ENCODE data around the gene SPANXN4. TPM values are rescaled to one million over a fixed set of nuclear protein-coding genes. Genes with fewer than 3 reads are reported as not detected.

The SPANXN4 gene
- not detected for polyA plus RNA-seq
- long read RNA-seq, donor 1 = 0 reads
- long read RNA-seq, donor 2 = 0 reads
- long read RNA-seq, donor 3 = 0 reads
- long read RNA-seq, donor 4 = 0 reads
- long read RNA-seq, donor 5 = 0 reads
- long read RNA-seq, donor 6 = 0 reads
- long read RNA-seq, donor 7 = 0 reads
- long read RNA-seq, donor 8 = 0 reads
- long read RNA-seq, donor 9 = 0 reads
- long read RNA-seq, donor 10 = 0 reads

- Histone ChIP-seq H3K4me1 (ENCODE audit: control insufficient read depth in 3 of 3, insufficient read depth in 2 of 3, low read depth in 1 of 3, low read length in 2 of 3) (no peaks in the 10 kb centered on the region), H3K27me3 (ENCODE audit: control insufficient read depth in 3 of 3, insufficient read depth in 3 of 3, low read length in 3 of 3) (no peaks in the 10 kb centered on the region), H3K36me3 (ENCODE audit: control insufficient read depth in 3 of 3, insufficient read depth in 2 of 3, low read depth in 1 of 3, low read length in 3 of 3) (no peaks in the 10 kb centered on the region), H3K9me3 (ENCODE audit: control insufficient read depth in 2 of 2, insufficient read depth in 1 of 2, low read depth in 1 of 2, low read length in 1 of 2) (no peaks in the 10 kb centered on the region), H3K27ac (ENCODE audit: low read depth in 1 of 3, low read length in 2 of 3) (no peak within 1 kb of the TSS), H3K4me3 (ENCODE audit: low read depth in 1 of 3, low read length in 3 of 3) (no peak within 1 kb of the TSS)
- DNase-seq (no peak), FAIRE-seq (no peak)
- WGBS, 3 donors = 71 to 83% (median 83%) methylated on average over 2 of the region's 2 CpGs
Observed at GRCh38 chrX:143025628-143026027, at the start of gene SPANXN4. Gene SPANXN4 (plus strand): TSS chrX:143025928. CDS start chrX:143026015, 87 bp downstream.

GRCh38 chrX:142977128-142977914, 48.4 kb upstream of the SPANXN4 start:
- H3K36me3 ChIP-seq (ENCODE audit: control insufficient read depth in 3 of 3, insufficient read depth in 2 of 3, low read depth in 1 of 3, low read length in 3 of 3) = no peaks in the 10 kb centered on the region
- H3K4me1 ChIP-seq (ENCODE audit: control insufficient read depth in 3 of 3, insufficient read depth in 2 of 3, low read depth in 1 of 3, low read length in 2 of 3) = no peaks in the 10 kb centered on the region
- WGBS, 3 donors = 57 to 76% (median 69%) methylated on average over 6 of the region's 6 CpGs
- H3K9me3 ChIP-seq (ENCODE audit: control insufficient read depth in 2 of 2, insufficient read depth in 1 of 2, low read depth in 1 of 2, low read length in 1 of 2) = no peaks in the 10 kb centered on the region
- H3K27ac ChIP-seq (ENCODE audit: low read depth in 1 of 3, low read length in 2 of 3) = no peak overlapping the region
- no peak for FAIRE-seq
- DNase-seq = no peak
- H3K27me3 ChIP-seq (ENCODE audit: control insufficient read depth in 3 of 3, insufficient read depth in 3 of 3, low read length in 3 of 3) = no peaks in the 10 kb centered on the region
- H3K4me3 ChIP-seq (ENCODE audit: low read depth in 1 of 3, low read length in 3 of 3) = no peak overlapping the region

GRCh38 chrX:142978130-142978684, 47.5 kb upstream of the SPANXN4 start:
- no peaks in the 10 kb centered on the region for H3K36me3 ChIP-seq (ENCODE audit: control insufficient read depth in 3 of 3, insufficient read depth in 2 of 3, low read depth in 1 of 3, low read length in 3 of 3)
- H3K4me1 ChIP-seq (ENCODE audit: control insufficient read depth in 3 of 3, insufficient read depth in 2 of 3, low read depth in 1 of 3, low read length in 2 of 3) = no peaks in the 10 kb centered on the region
- H3K4me3 ChIP-seq (ENCODE audit: low read depth in 1 of 3, low read length in 3 of 3) = no peak overlapping the region
- no peak for FAIRE-seq
- no peaks in the 10 kb centered on the region for H3K27me3 ChIP-seq (ENCODE audit: control insufficient read depth in 3 of 3, insufficient read depth in 3 of 3, low read length in 3 of 3)
- no peak for DNase-seq
- 41 to 63% (median 45%) methylated on average over 4 of the region's 4 CpGs for WGBS, 3 donors
- no peaks in the 10 kb centered on the region for H3K9me3 ChIP-seq (ENCODE audit: control insufficient read depth in 2 of 2, insufficient read depth in 1 of 2, low read depth in 1 of 2, low read length in 1 of 2)
- H3K27ac ChIP-seq (ENCODE audit: low read depth in 1 of 3, low read length in 2 of 3) = no peak overlapping the region

- Histone ChIP-seq H3K9me3 (ENCODE audit: control insufficient read depth in 2 of 2, insufficient read depth in 1 of 2, low read depth in 1 of 2, low read length in 1 of 2) (no peaks in the 10 kb centered on the region), H3K4me3 (ENCODE audit: low read depth in 1 of 3, low read length in 3 of 3) (no peak overlapping the region), H3K4me1 (ENCODE audit: control insufficient read depth in 3 of 3, insufficient read depth in 2 of 3, low read depth in 1 of 3, low read length in 2 of 3) (no peaks in the 10 kb centered on the region), H3K27ac (ENCODE audit: low read depth in 1 of 3, low read length in 2 of 3) (no peak overlapping the region), H3K27me3 (ENCODE audit: control insufficient read depth in 3 of 3, insufficient read depth in 3 of 3, low read length in 3 of 3) (no peaks in the 10 kb centered on the region), H3K36me3 (ENCODE audit: control insufficient read depth in 3 of 3, insufficient read depth in 2 of 3, low read depth in 1 of 3, low read length in 3 of 3) (no peaks in the 10 kb centered on the region)
- WGBS, 3 donors = 32 to 47% (median 42%) methylated on average over 2 of the region's 2 CpGs
- DNase-seq (no peak), FAIRE-seq (no peak)
Observed at GRCh38 chrX:142982679-142983078, 43.0 kb upstream of the SPANXN4 start.

- Histone ChIP-seq H3K27me3 (ENCODE audit: control insufficient read depth in 3 of 3, insufficient read depth in 3 of 3, low read length in 3 of 3) (no peaks in the 10 kb centered on the region), H3K27ac (ENCODE audit: low read depth in 1 of 3, low read length in 2 of 3) (no peak overlapping the region), H3K4me1 (ENCODE audit: control insufficient read depth in 3 of 3, insufficient read depth in 2 of 3, low read depth in 1 of 3, low read length in 2 of 3) (no peaks in the 10 kb centered on the region), H3K4me3 (ENCODE audit: low read depth in 1 of 3, low read length in 3 of 3) (no peak overlapping the region), H3K9me3 (ENCODE audit: control insufficient read depth in 2 of 2, insufficient read depth in 1 of 2, low read depth in 1 of 2, low read length in 1 of 2) (no peaks in the 10 kb centered on the region), H3K36me3 (ENCODE audit: control insufficient read depth in 3 of 3, insufficient read depth in 2 of 3, low read depth in 1 of 3, low read length in 3 of 3) (no peaks in the 10 kb centered on the region)
- peak; percentile 10 to 21 for DNase-seq
- FAIRE-seq = no peak
- 16 to 20% (median 17%) methylated on average over 2 of the region's 2 CpGs for WGBS, 3 donors
Observed at GRCh38 chrX:142994988-142995387, 30.7 kb upstream of the SPANXN4 start.

- Histone ChIP-seq H3K36me3 (ENCODE audit: control insufficient read depth in 3 of 3, insufficient read depth in 2 of 3, low read depth in 1 of 3, low read length in 3 of 3) (no peaks in the 10 kb centered on the region), H3K9me3 (ENCODE audit: control insufficient read depth in 2 of 2, insufficient read depth in 1 of 2, low read depth in 1 of 2, low read length in 1 of 2) (peaks cover 0 to 3% of the 10 kb centered on the region in 2 donors), H3K4me1 (ENCODE audit: control insufficient read depth in 3 of 3, insufficient read depth in 2 of 3, low read depth in 1 of 3, low read length in 2 of 3) (no peaks in the 10 kb centered on the region), H3K27me3 (ENCODE audit: control insufficient read depth in 3 of 3, insufficient read depth in 3 of 3, low read length in 3 of 3) (no peaks in the 10 kb centered on the region), H3K4me3 (ENCODE audit: low read depth in 1 of 3, low read length in 3 of 3) (no peak overlapping the region), H3K27ac (ENCODE audit: low read depth in 1 of 3, low read length in 2 of 3) (no peak overlapping the region)
- 72 to 82% (median 74%) methylated on average over 8 of the region's 8 CpGs for whole genome bisulfite sequencing, 3 donors
- DNase-seq (no peak), FAIRE-seq (no peak)
Observed at GRCh38 chrX:142998447-142999198, 27.1 kb upstream of the SPANXN4 start.

GRCh38 chrX:142999199-142999701, 26.5 kb upstream of the SPANXN4 start:
- DNase-seq (peak in 1 of 2 donors; percentile 3), FAIRE-seq (no peak)
- H3K27ac ChIP-seq (ENCODE audit: low read depth in 1 of 3, low read length in 2 of 3) = no peak overlapping the region
- H3K9me3 ChIP-seq (ENCODE audit: control insufficient read depth in 2 of 2, insufficient read depth in 1 of 2, low read depth in 1 of 2, low read length in 1 of 2) = peaks cover 0 to 3% of the 10 kb centered on the region in 2 donors
- no peak overlapping the region for H3K4me3 ChIP-seq (ENCODE audit: low read depth in 1 of 3, low read length in 3 of 3)
- no peaks in the 10 kb centered on the region for H3K4me1 ChIP-seq (ENCODE audit: control insufficient read depth in 3 of 3, insufficient read depth in 2 of 3, low read depth in 1 of 3, low read length in 2 of 3)
- WGBS, 3 donors = 46 to 79% (median 60%) methylated on average over 6 of the region's 6 CpGs
- no peaks in the 10 kb centered on the region for H3K27me3 ChIP-seq (ENCODE audit: control insufficient read depth in 3 of 3, insufficient read depth in 3 of 3, low read length in 3 of 3)
- H3K36me3 ChIP-seq (ENCODE audit: control insufficient read depth in 3 of 3, insufficient read depth in 2 of 3, low read depth in 1 of 3, low read length in 3 of 3) = no peaks in the 10 kb centered on the region

- H3K4me3 ChIP-seq (ENCODE audit: low read depth in 1 of 3, low read length in 3 of 3) = no peak overlapping the region
- no peak for FAIRE-seq
- H3K36me3 ChIP-seq (ENCODE audit: control insufficient read depth in 3 of 3, insufficient read depth in 2 of 3, low read depth in 1 of 3, low read length in 3 of 3) = no peaks in the 10 kb centered on the region
- H3K27ac ChIP-seq (ENCODE audit: low read depth in 1 of 3, low read length in 2 of 3) = no peak overlapping the region
- WGBS, 3 donors = 57 to 86% (median 61%) methylated on average over 2 of the region's 2 CpGs
- no peak for DNase-seq
- peaks cover 0 to 3% of the 10 kb centered on the region in 2 donors for H3K9me3 ChIP-seq (ENCODE audit: control insufficient read depth in 2 of 2, insufficient read depth in 1 of 2, low read depth in 1 of 2, low read length in 1 of 2)
- no peaks in the 10 kb centered on the region for H3K27me3 ChIP-seq (ENCODE audit: control insufficient read depth in 3 of 3, insufficient read depth in 3 of 3, low read length in 3 of 3)
- no peaks in the 10 kb centered on the region for H3K4me1 ChIP-seq (ENCODE audit: control insufficient read depth in 3 of 3, insufficient read depth in 2 of 3, low read depth in 1 of 3, low read length in 2 of 3)
Observed at GRCh38 chrX:143002206-143002605, 23.5 kb upstream of the SPANXN4 start.
